Fibroblast of mammary gland (primary cell): ENCODE results near the gene CACNB2.

Experiments used
- DNase-seq: peaks from one replicate; pipeline ENCODE4 v3.0.0-alpha.2; 2010; ENCODE audit warnings: low read depth
- H3K4me3 ChIP-seq: 2 replicates; pipeline ENCODE4 v1.5.1; 2011; ENCODE audit warnings: low read depth, mild to moderate bottlenecking, low read length, moderate library complexity; ENCODE audit not compliant: control insufficient read depth
- CTCF ChIP-seq: conservative IDR thresholded peaks from 2 replicates; pipeline ENCODE4 v1.5.1; 2011; ENCODE audit warnings: low read depth, low read length, inconsistent platforms; ENCODE audit not compliant: control insufficient read depth, insufficient read depth

The CACNB2 gene

GRCh38 chr10:18401416-18402195, 261.4 kb downstream of the CACNB2 start:
- no peak overlapping the region for H3K4me3 ChIP-seq
- no peak for TF ChIP-seq CTCF
- DNase-seq: no peak

GRCh38 chr10:18402853-18403252, 262.6 kb downstream of the CACNB2 start:
- DNase-seq: peak; percentile 58
- TF ChIP-seq CTCF: no peak
- H3K4me3 ChIP-seq: no peak overlapping the region

- no peak for TF ChIP-seq CTCF
Measured at GRCh38 chr10:18404530-18404929, 264.3 kb downstream of the CACNB2 start.

GRCh38 chr10:18406136-18406535, 265.9 kb downstream of the CACNB2 start:
- H3K4me3 ChIP-seq: no peak overlapping the region
- DNase-seq: no peak
- TF ChIP-seq CTCF: no peak

More at GRCh38 chr10:18404530-18404929, 264.3 kb downstream of the CACNB2 start:
- no peak for DNase-seq
- no peak overlapping the region for H3K4me3 ChIP-seq

GRCh38 chr10:18409599-18410397, 269.6 kb downstream of the CACNB2 start:
- no peak for TF ChIP-seq CTCF
- no peak for DNase-seq
- H3K4me3 ChIP-seq: no peak overlapping the region

GRCh38 chr10:18414061-18414460, 273.8 kb downstream of the CACNB2 start:
- no peak overlapping the region for H3K4me3 ChIP-seq
- no peak for TF ChIP-seq CTCF
- DNase-seq: peak; percentile 16
